Kidney (tissue), 14 donors: Measurements from ENCODE around the gene SLC43A1. TPM values are rescaled to one million over a fixed set of nuclear protein-coding genes. Genes with fewer than 3 reads are reported as not detected.

Experiments
- DNase-seq, 5 donors: peaks; one replicate each; pipeline ENCODE4 v3.0.0-alpha.2; 2013 to 2020
- FAIRE-seq: peaks from 2 replicates; lab custom pipeline; 2012; peaks lifted over from hg19 to GRCh38; lab: Jason Lieb, UNC
- H3K27ac ChIP-seq, 2 donors: one replicate each; pipeline ENCODE4 v1.7.0; 2013; ENCODE audit warnings: low read depth in 2 of 2, low read length in 2 of 2, inconsistent platforms in 1 of 2
- H3K27me3 ChIP-seq: one replicate; pipeline ENCODE4 v1.7.1; 2013; ENCODE audit warnings: low read length, inconsistent platforms; ENCODE audit not compliant: control insufficient read depth, insufficient read depth
- H3K36me3 ChIP-seq, 3 donors: one replicate each; pipeline versions ENCODE4 v1.7.0 to v1.7.1; 2013; ENCODE audit warnings: low read length in 3 of 3, control low read depth in 1 of 3, inconsistent platforms in 1 of 3; ENCODE audit not compliant: insufficient read depth in 3 of 3, control insufficient read depth in 2 of 3
- H3K4me1 ChIP-seq, 3 donors: one replicate each; pipeline versions ENCODE4 v1.7.0 to v1.7.1; 2013; ENCODE audit warnings: low read length in 3 of 3, inconsistent platforms in 1 of 3, low read depth in 1 of 3; ENCODE audit not compliant: control insufficient read depth in 2 of 3, insufficient read depth in 2 of 3
- H3K4me3 ChIP-seq, 3 donors: one replicate each; pipeline versions ENCODE4 v1.7.0 to v1.8.1; 2013; ENCODE audit warnings: low read length in 3 of 3, control low read depth in 1 of 3, inconsistent platforms in 1 of 3
- H3K9ac ChIP-seq, 3 donors: one replicate each; pipeline versions ENCODE4 v1.7.0 to v1.7.1; 2013; ENCODE audit warnings: low read length in 3 of 3, control low read depth in 1 of 3, inconsistent platforms in 1 of 3
- H3K9me3 ChIP-seq, 3 donors: one replicate each; pipeline versions ENCODE4 v1.7.0 to v1.7.1; 2013; ENCODE audit warnings: low read length in 3 of 3, control low read depth in 1 of 3, inconsistent platforms in 1 of 3; ENCODE audit not compliant: control insufficient read depth in 2 of 3, insufficient read depth in 1 of 3
- intact Hi-C: fragments of 100-400 bp; cut with DNase I; formaldehyde crosslinking; loops from one replicate; pipeline ENCODE4 v1.11.1; 2022
- polyA plus RNA-seq: library from polyadenylated mRNA; stranded (reverse); fragments of 350-450 nt; fragmentation: Illumina TruSeq; extraction: RNeasy Lipid Tissue Mini Kit (QIAGEN cat#74804); gene quantifications from one replicate; pipeline ENCODE4 v1.2.3, GENCODE V29; 2014; ENCODE audit warnings: low read depth, low replicate concordance; ENCODE audit not compliant: insufficient read depth
- total RNA-seq: library from RNA; stranded (reverse); fragmentation: NEBNext Ultra II Directional; extraction: Animal tissue kit (Norgen Biotek cat#: 25700); gene quantifications from one replicate; pipeline ENCODE4 v1.2.1, GENCODE V29; 2021
- TF ChIP-seq, protein P1 (sequence below): IDR thresholded peaks from 3 replicates; pipeline ENCODE4 v1.5.1; 2012; ENCODE audit warnings: mild to moderate bottlenecking, moderate library complexity, borderline replicate concordance; ENCODE audit not compliant: insufficient read depth; ENCODE audit errors: extremely low read depth
- donor health status: control.
- donor health status: control.
- donor health status: control.
- donor health status: control.
- donor health status: control.
- donor health status: DM: yes; HTN: yes; CAD: no.
- donor health status: Normal renal cell carcinoma (clear cell type).

The SLC43A1 gene
- total and polyA plus RNA-seq, 2 donors from 2014 or later: 4.1 to 16.6 TPM

DNA sequence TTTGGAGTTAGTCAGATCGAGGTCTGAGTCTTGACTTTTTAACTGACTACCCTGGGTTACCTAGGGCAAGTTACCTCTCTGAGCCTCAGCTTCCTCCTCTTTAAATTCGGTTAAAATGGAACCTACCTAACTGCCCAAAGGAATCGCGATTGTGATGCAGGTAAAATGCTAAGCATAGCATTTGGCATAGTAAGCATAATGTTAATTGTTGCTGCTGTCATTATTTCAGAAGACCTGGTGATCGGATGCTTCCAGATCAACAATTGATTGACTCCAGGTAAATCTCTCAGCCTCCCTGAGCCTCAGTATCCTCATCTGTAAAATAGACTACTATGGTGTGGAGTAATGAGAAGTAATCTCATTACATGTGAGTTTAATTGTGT lies 550 bp upstream of the SLC43A1 start:
- no peaks in the 10 kb centered on the region for H3K36me3 ChIP-seq
- FAIRE-seq: no peak
- peaks cover 0 to 9% (median 0%) of the 10 kb centered on the region in 3 donors for H3K4me1 ChIP-seq
- no peaks in the 10 kb centered on the region for H3K9me3 ChIP-seq
- H3K27ac ChIP-seq: no peak overlapping the region
- peak overlapping the region; percentile 1 to 52 (median 37) for H3K9ac ChIP-seq
- intact Hi-C loops: no loop called here
- TF ChIP-seq, protein P1, sequence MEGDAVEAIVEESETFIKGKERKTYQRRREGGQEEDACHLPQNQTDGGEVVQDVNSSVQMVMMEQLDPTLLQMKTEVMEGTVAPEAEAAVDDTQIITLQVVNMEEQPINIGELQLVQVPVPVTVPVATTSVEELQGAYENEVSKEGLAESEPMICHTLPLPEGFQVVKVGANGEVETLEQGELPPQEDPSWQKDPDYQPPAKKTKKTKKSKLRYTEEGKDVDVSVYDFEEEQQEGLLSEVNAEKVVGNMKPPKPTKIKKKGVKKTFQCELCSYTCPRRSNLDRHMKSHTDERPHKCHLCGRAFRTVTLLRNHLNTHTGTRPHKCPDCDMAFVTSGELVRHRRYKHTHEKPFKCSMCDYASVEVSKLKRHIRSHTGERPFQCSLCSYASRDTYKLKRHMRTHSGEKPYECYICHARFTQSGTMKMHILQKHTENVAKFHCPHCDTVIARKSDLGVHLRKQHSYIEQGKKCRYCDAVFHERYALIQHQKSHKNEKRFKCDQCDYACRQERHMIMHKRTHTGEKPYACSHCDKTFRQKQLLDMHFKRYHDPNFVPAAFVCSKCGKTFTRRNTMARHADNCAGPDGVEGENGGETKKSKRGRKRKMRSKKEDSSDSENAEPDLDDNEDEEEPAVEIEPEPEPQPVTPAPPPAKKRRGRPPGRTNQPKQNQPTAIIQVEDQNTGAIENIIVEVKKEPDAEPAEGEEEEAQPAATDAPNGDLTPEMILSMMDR: no peak
- H3K4me3 ChIP-seq: peak overlapping the region; percentile 22 to 82 (median 77)
- no peak for DNase-seq
- H3K27me3 ChIP-seq: peaks cover 4% of the 10 kb centered on the region

DNA sequence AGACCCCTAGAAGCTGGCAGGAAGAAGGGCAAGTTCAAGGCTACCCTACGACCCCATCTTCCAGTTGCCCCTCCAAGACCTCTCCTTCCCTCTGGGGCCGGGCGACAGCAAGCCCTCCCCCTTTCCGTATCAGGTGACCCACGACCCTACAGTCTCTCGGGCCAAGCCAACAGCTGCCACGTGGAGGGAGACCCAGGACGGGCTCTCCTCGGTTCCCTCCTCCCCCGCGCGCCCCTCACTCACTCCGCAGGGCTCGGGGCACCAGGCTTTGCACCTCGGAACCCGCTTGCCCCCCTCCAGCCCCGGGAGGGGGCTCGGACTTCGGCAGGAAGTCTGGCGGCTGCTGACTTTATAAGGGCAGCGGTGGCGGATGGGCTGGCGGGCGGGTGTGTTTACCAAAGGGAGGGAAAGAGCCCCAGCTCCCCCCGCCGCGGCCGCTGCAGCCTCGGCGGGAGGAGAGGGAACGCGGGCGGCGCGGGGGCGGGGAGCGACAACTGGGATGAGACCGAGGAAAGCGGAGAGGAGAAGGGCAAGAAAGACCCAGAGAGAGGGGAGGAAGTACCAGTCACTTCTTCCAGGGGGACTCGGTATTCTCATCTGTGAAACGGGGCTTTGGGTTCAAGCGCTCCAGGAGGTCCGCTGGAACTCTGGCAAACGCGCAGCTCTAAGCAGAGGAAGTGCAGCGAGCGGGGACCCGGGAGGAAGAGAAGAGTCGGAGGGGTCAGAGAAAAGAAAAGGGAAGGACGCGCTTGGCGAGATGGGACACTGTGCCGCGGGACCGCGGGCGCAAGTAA lies 767 bp downstream of the SLC43A1 start:
- intact Hi-C loops: no loop called here
- Histone ChIP-seq H3K9ac (peak overlapping the region; percentile 41 to 53 (median 52)), H3K27me3 (peaks cover 4% of the 10 kb centered on the region), H3K9me3 (no peaks in the 10 kb centered on the region), H3K36me3 (no peaks in the 10 kb centered on the region), H3K4me3 (peak overlapping the region; percentile 61 to 82 (median 77)), H3K4me1 (peaks cover 0 to 9% (median 0%) of the 10 kb centered on the region in 3 donors), H3K27ac (no peak overlapping the region)
- FAIRE-seq: no peak
- DNase-seq: peak; percentile 51 to 89 (median 68)
- TF ChIP-seq, protein P1: no peak

DNA sequence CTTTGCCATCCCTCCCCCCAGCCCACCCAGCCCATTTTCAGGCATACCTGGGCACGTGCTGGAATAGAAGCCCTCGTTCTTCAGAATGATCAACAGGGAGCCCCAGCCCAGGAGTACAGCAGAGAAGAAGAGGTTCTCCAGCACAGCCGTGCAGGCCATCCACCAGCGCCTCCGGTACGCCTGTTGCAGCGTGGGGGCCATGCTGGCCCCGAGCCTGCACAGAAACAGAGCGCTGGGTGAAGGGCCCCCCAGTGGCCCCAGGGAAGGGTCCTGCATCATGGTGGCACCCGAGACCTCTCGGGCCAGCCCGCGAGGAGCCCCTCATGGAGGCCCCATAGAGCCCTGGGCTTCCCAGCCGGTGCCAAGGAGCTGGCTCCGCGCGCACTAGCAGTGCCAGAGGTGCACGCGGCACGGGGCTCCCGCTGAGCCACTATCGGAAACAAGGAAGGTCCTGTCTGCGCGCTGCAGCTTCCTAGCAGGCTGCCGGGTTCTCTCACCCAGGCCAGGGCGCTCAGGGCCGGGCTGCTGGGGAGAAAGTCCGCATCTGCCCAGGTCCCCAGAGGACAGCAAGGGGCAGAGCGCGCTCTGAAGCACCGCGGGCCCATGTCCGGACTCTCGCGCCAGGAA lies 1.5 kb downstream of the SLC43A1 start:
- Histone ChIP-seq H3K27ac (no peak overlapping the region), H3K4me1 (peaks cover 0 to 9% (median 0%) of the 10 kb centered on the region in 3 donors), H3K9me3 (no peaks in the 10 kb centered on the region), H3K36me3 (no peaks in the 10 kb centered on the region), H3K4me3 (peak overlapping the region; percentile 20 to 82 (median 72)), H3K9ac (peak overlapping the region in 2 of 3 donors; percentile 40 to 41), H3K27me3 (peaks cover 4% of the 10 kb centered on the region)
- FAIRE-seq (no peak), DNase-seq (peak; percentile 24 to 83 (median 48))
- TF ChIP-seq, protein P1: no peak
- intact Hi-C loops: no loop called here
